H1 (cell line): ENCODE data around the gene STK32A. TPM values are rescaled to one million over a fixed set of nuclear protein-coding genes. Genes with fewer than 3 reads are reported as not detected.
A peak's percentile ranks its signal among the peaks of the same experiment; 100 is the strongest.

Experiments
- CTCF ChIA-PET: fragments of 300-600 bp; sonication (Branson Sonifier 250); formaldehyde crosslinking; loops from one replicate; lab custom pipeline; 2021; ENCODE audit not compliant: partially characterized antibody; lab: Charles Lee
- POLR2A ChIA-PET: fragments of 300-600 bp; sonication (Branson Sonifier 250); formaldehyde crosslinking; loops from one replicate; lab custom pipeline; 2021; ENCODE audit warnings: inconsistent platforms; ENCODE audit not compliant: partially characterized antibody; lab: Charles Lee
- DNase-seq, 2 experiments: peaks; one replicate each; pipeline versions ENCODE4 v3.0.0 to v3.0.0-alpha.2; 2010 to 2022; ENCODE audit warnings: low spot score in 2 of 2, low read depth in 1 of 2, mixed read lengths in 1 of 2
- FAIRE-seq: peaks from 2 replicates; lab custom pipeline; 2011; peaks lifted over from hg19 to GRCh38; lab: Jason Lieb, UNC
- H2AFZ ChIP-seq: 2 replicates; pipeline ENCODE4 v1.8.1; 2012; ENCODE audit warnings: low read length, inconsistent platforms
- H2AK5ac ChIP-seq: 2 replicates; pipeline ENCODE4 v1.6.1; 2013; ENCODE audit warnings: low read depth, low read length
- H2BK120ac ChIP-seq: replicated peaks from 2 replicates; pipeline ENCODE3; 2013; ENCODE audit warnings: low read depth, low read length, inconsistent platforms
- H2BK12ac ChIP-seq: 2 replicates; pipeline ENCODE4 v1.6.1; 2013; ENCODE audit warnings: low read depth, low read length
- H2BK15ac ChIP-seq: 2 replicates; pipeline ENCODE4 v1.6.1; 2013; ENCODE audit warnings: low read length
- H2BK20ac ChIP-seq: 2 replicates; pipeline ENCODE4 v1.6.1; 2013; ENCODE audit warnings: low read length
- H2BK5ac ChIP-seq: 2 replicates; pipeline ENCODE4 v1.6.1; 2013; ENCODE audit warnings: low read depth, low read length
- H3K14ac ChIP-seq: 2 replicates; pipeline ENCODE4 v1.6.1; 2013; ENCODE audit warnings: inconsistent platforms; ENCODE audit not compliant: insufficient read length
- H3K18ac ChIP-seq: 2 replicates; pipeline ENCODE4 v1.6.1; 2013; ENCODE audit warnings: low read length; ENCODE audit errors: extremely low read depth
- H3K23ac ChIP-seq: 2 replicates; pipeline ENCODE4 v1.6.1; 2013; ENCODE audit warnings: inconsistent platforms; ENCODE audit not compliant: insufficient read length
- H3K23me2 ChIP-seq: 2 replicates; pipeline ENCODE4 v1.6.1; 2013; ENCODE audit warnings: low read depth, low read length
- H3K27ac ChIP-seq: 2 replicates; pipeline ENCODE4 v1.6.1; 2011; ENCODE audit warnings: low read depth, low read length, inconsistent platforms
- H3K27me3 ChIP-seq, 4 experiments: replicated peaks in 1 of 4; 1 replicate in 1 of 4; 2 replicates in 3 of 4; pipeline versions ENCODE4 v1.6.1 to v1.8.1; 2011 to 2013; ENCODE audit warnings: low read length in 3 of 4, mild to moderate bottlenecking in 3 of 4, inconsistent platforms in 2 of 4, mixed read lengths in 2 of 4, moderate library complexity in 1 of 4; ENCODE audit not compliant: control insufficient read depth in 3 of 4, insufficient read depth in 3 of 4; ENCODE audit errors: extremely low read depth in 1 of 4
- H3K36me3 ChIP-seq, 4 experiments: 2 replicates each; pipeline versions ENCODE4 v1.6.1 to v1.8.1; 2011 to 2013; ENCODE audit warnings: mild to moderate bottlenecking in 4 of 4, low read length in 3 of 4, moderate library complexity in 2 of 4, control low read depth in 1 of 4, inconsistent platforms in 1 of 4; ENCODE audit not compliant: insufficient read depth in 4 of 4, control insufficient read depth in 2 of 4
- H3K4ac ChIP-seq: replicated peaks from 2 replicates; pipeline ENCODE3; 2013; ENCODE audit warnings: low read length, low read depth, mixed read lengths, inconsistent platforms; ENCODE audit not compliant: insufficient read length
- H3K4me1 ChIP-seq, 4 experiments: replicated peaks in 1 of 4; 1 replicate in 1 of 4; 2 replicates in 3 of 4; pipeline versions ENCODE4 v1.6.1 to v1.8.1; 2011 to 2013; ENCODE audit warnings: low read length in 3 of 4, inconsistent platforms in 2 of 4, mixed read lengths in 1 of 4; ENCODE audit not compliant: insufficient read depth in 4 of 4, control insufficient read depth in 3 of 4
- H3K4me2 ChIP-seq, 2 experiments: 2 replicates each; pipeline versions ENCODE4 v1.6.1 to v1.8.1; 2011 to 2013; ENCODE audit warnings: low read depth in 2 of 2, low read length in 2 of 2, control low read depth in 1 of 2, inconsistent platforms in 1 of 2, mild to moderate bottlenecking in 1 of 2; ENCODE audit not compliant: insufficient read depth in 1 of 2
- H3K4me3 ChIP-seq, 4 experiments: fragments of 200-600, 300-600 bp in 1 of 4; sonication (generic), shearing (Covaris generic), sonication (Bioruptor Twin) in 1 of 4; 2 replicates each; pipeline versions ENCODE4 v1.5.1 to v1.8.1; 2011 to 2016; ENCODE audit warnings: low read length in 4 of 4, low read depth in 3 of 4, control low read depth in 2 of 4, inconsistent platforms in 2 of 4, mild to moderate bottlenecking in 2 of 4, mixed read lengths in 1 of 4, moderate library complexity in 1 of 4; ENCODE audit not compliant: insufficient read depth in 2 of 4; ENCODE audit errors: extremely low read depth in 1 of 4
- H3K56ac ChIP-seq: replicated peaks from 2 replicates; pipeline ENCODE3; 2013; ENCODE audit warnings: low read depth, mild to moderate bottlenecking, mixed read lengths, low read length, inconsistent platforms; ENCODE audit not compliant: insufficient read length
- H3K79me1 ChIP-seq: 2 replicates; pipeline ENCODE4 v1.6.1; 2013; ENCODE audit warnings: low read depth, low read length, control low read depth
- H3K79me2 ChIP-seq, 2 experiments: 2 replicates each; pipeline versions ENCODE4 v1.6.1 to v1.8.1; 2012 to 2013; ENCODE audit warnings: low read length in 2 of 2, mild to moderate bottlenecking in 2 of 2, inconsistent platforms in 1 of 2; ENCODE audit not compliant: insufficient read depth in 2 of 2, control insufficient read depth in 1 of 2
- H3K9ac ChIP-seq, 4 experiments: replicated peaks in 1 of 4; 1 replicate in 1 of 4; 2 replicates in 3 of 4; pipeline versions ENCODE4 v1.6.1 to v1.8.1; 2011 to 2013; ENCODE audit warnings: low read depth in 3 of 4, low read length in 3 of 4, control low read depth in 2 of 4, mild to moderate bottlenecking in 2 of 4, moderate library complexity in 2 of 4, inconsistent platforms in 1 of 4; ENCODE audit errors: extremely low read depth in 1 of 4
- H3K9me3 ChIP-seq, 2 experiments: 2 replicates each; pipeline versions ENCODE4 v1.6.1 to v1.8.1; 2012 to 2013; ENCODE audit warnings: mild to moderate bottlenecking in 2 of 2, moderate library complexity in 2 of 2, control low read depth in 1 of 2, inconsistent platforms in 1 of 2, low read depth in 1 of 2, low read length in 1 of 2, mixed read lengths in 1 of 2; ENCODE audit not compliant: insufficient read depth in 2 of 2
- H4K20me1 ChIP-seq, 2 experiments: replicated peaks in 1 of 2; 2 replicates each; pipeline versions ENCODE3 to v1.8.1; 2011 to 2013; ENCODE audit warnings: inconsistent platforms in 2 of 2, low read length in 2 of 2, mild to moderate bottlenecking in 1 of 2; ENCODE audit not compliant: insufficient read depth in 2 of 2, control insufficient read depth in 1 of 2
- H4K5ac ChIP-seq: 2 replicates; pipeline ENCODE4 v1.6.1; 2013; ENCODE audit warnings: low read length, low read depth, mixed read lengths, inconsistent platforms; ENCODE audit not compliant: insufficient read length
- H4K8ac ChIP-seq: 2 replicates; pipeline ENCODE4 v1.8.0; 2013; ENCODE audit warnings: mild to moderate bottlenecking, moderate library complexity, low read length, inconsistent platforms; ENCODE audit not compliant: insufficient read depth; ENCODE audit errors: extremely low read depth
- H4K91ac ChIP-seq: replicated peaks from 2 replicates; pipeline ENCODE3; 2013; ENCODE audit warnings: low read length, mixed read lengths, inconsistent platforms; ENCODE audit not compliant: insufficient read length
- NANOG ChIP-seq: IDR thresholded peaks from 2 replicates; pipeline ENCODE4 v1.6.1; 2011; ENCODE audit warnings: low read length, low read depth, mild to moderate bottlenecking, inconsistent platforms; ENCODE audit not compliant: insufficient read depth, poor library complexity, severe bottlenecking
- POLR2AphosphoS5 ChIP-seq: IDR thresholded peaks from 2 replicates; pipeline ENCODE4 v1.6.1; 2011; ENCODE audit warnings: low read depth, low read length
- WGBS, 2 experiments: shearing (Covaris generic) in 1 of 2; methylation state at CpG; one replicate each; pipeline versions ENCODE4 v1.1.6 to v1.1.7; 2013 to 2015; ENCODE audit warnings: low lambda C conversion rate in 2 of 2, mixed read lengths in 2 of 2, inconsistent platforms in 1 of 2, low coverage in 1 of 2, missing lambda C conversion rate in 1 of 2; ENCODE audit not compliant: insufficient replicate concordance in 2 of 2, insufficient coverage in 1 of 2, insufficient read length in 1 of 2; ENCODE audit errors: extremely low coverage in 1 of 2, missing lambda C conversion rate in 1 of 2; 5-methylcytosine and 5-hydroxymethylcytosine counted together
- polyA plus RNA-seq, 7 experiments: library from polyadenylated mRNA; depleted of rRNA in 3 of 7; stranded (reverse) in 5 of 7; unstranded in 2 of 7; fragments of >200 nt in 5 of 7; fragments of 200-250 nt in 2 of 7; gene quantifications; 1 replicate in 5 of 7; 2 replicates in 1 of 7; 4 replicates in 1 of 7; pipeline versions ENCODE4 v1.2.1 to v1.2.3, GENCODE V29; 2011 to 2013; ENCODE audit warnings: missing spikeins in 2 of 7, mixed read lengths in 2 of 7
- total RNA-seq: library from RNA; stranded (reverse); fragmentation: NEBNext Ultra II Directional; extraction: Animal tissue kit (Norgen Biotek cat#: 25700); gene quantifications from 2 replicates; pipeline ENCODE4 v1.2.1, GENCODE V29; 2021

STK32A gene
- total and polyA plus RNA-seq, 2 of the 8 experiments (the other 6 are each of a cell fraction or from before 2014, with no cell fraction given), result 1.3 to 2.5 TPM

- Histone ChIP-seq H2BK15ac (no peak overlapping the region), H3K27ac (peak overlapping the region; percentile 51; the same call in 1 of the 2 replicates), H4K5ac (no peak overlapping the region), H3K56ac (no peak overlapping the region), H2BK20ac (no peak overlapping the region), H3K23ac (no peak overlapping the region), H2AFZ (no peak overlapping the region), H3K4me1 (no peaks in the 10 kb centered on the region), H3K4me2 (no peak overlapping the region), H3K9me3 (no peaks in the 10 kb centered on the region), H3K79me1 (no peaks in the 10 kb centered on the region), H2AK5ac (no peak overlapping the region), H4K20me1 (peaks cover 6 to 9% of the 10 kb centered on the region in 2 experiments), H3K36me3 (peaks cover 65 to 95% (median 84%) of the 10 kb centered on the region in 4 experiments), H2BK120ac (no peak overlapping the region), H3K4ac (no peak overlapping the region), H3K4me3 (no peak overlapping the region), H3K9ac (no peak overlapping the region), H4K8ac (no peak overlapping the region), H4K91ac (no peak overlapping the region), H3K27me3 (no peaks in the 10 kb centered on the region), H2BK12ac (no peak overlapping the region), H2BK5ac (no peak overlapping the region), H3K79me2 (no peaks in the 10 kb centered on the region), H3K14ac (no peak overlapping the region), H3K18ac (no peak overlapping the region), H3K23me2 (no peaks in the 10 kb centered on the region)
- 89% methylated on average over 7 of the region's 7 CpGs; no CpG with 5 or more reads in 1 of the 2 experiments for WGBS, 2 experiments
- CTCF ChIA-PET, result interaction anchor here (0.9 to 1.4 kb wide), 3 partner anchors 8 to 178 kb away, joined by 3 to 8 read pairs (median 6); no protein-coding TSS in a partner anchor
- DNase-seq, result no peak
- POLR2A ChIA-PET, result no interaction called here
- TF ChIP-seq NANOG (no peak), POLR2AphosphoS5 (peak; percentile 62; the same call in 1 of the 2 replicates)
- no peak for FAIRE-seq
Measured at GRCh38 chr5:147400126-147400809, 165.4 kb downstream of the STK32A start.
